Muscle of leg (tissue), 11 donors: ENCODE data around the gene DCUN1D2. TPM values are rescaled to one million over a fixed set of nuclear protein-coding genes. Genes with fewer than 3 reads are reported as not detected.

Source experiments
- DNase-seq: peaks from one replicate; pipeline ENCODE4 v3.0.0; 2013
- H3K27ac ChIP-seq: one replicate; pipeline ENCODE4 v1.5.1; 2013; ENCODE audit warnings: mild to moderate bottlenecking, low read length, control low read depth
- H3K27me3 ChIP-seq: one replicate; pipeline ENCODE4 v1.6.1; 2013; ENCODE audit warnings: low read length; ENCODE audit not compliant: control insufficient read depth, insufficient read depth
- H3K36me3 ChIP-seq: one replicate; pipeline ENCODE4 v1.6.1; 2013; ENCODE audit warnings: low read length; ENCODE audit not compliant: control insufficient read depth, insufficient read depth
- H3K4me1 ChIP-seq: one replicate; pipeline ENCODE4 v1.6.1; 2013; ENCODE audit warnings: low read length; ENCODE audit not compliant: control insufficient read depth, insufficient read depth
- H3K4me3 ChIP-seq: one replicate; pipeline ENCODE4 v1.5.1; 2013; ENCODE audit warnings: low read length, control low read depth
- H3K9me3 ChIP-seq: replicated peaks from 2 replicates; pipeline ENCODE4 v1.6.1; 2013; ENCODE audit warnings: low read depth, low read length; ENCODE audit not compliant: control insufficient read depth
- WGBS: methylation state at CpG from one replicate; pipeline ENCODE4 v1.1.5; 2013; ENCODE audit warnings: missing lambda C conversion rate; ENCODE audit not compliant: insufficient coverage; 5-methylcytosine and 5-hydroxymethylcytosine counted together
- polyA plus RNA-seq, 8 donors: library from polyadenylated mRNA; unstranded; fragments of 120-200 nt; gene quantifications; one replicate each; pipeline versions ENCODE4 v1.2.1 to v1.2.3, GENCODE V29; 2013; ENCODE audit warnings: inconsistent platforms in 1 of 8, low replicate concordance in 1 of 8; ENCODE audit not compliant: insufficient read length in 8 of 8, insufficient read depth in 1 of 8
- total RNA-seq: library from RNA; stranded (reverse); fragments of 120-200 nt; gene quantifications from one replicate; pipeline ENCODE4 v1.2.4, GENCODE V29; 2013

The DCUN1D2 gene
- total and polyA plus RNA-seq, 9 donors: 11.3 to 17.6 (median 14.1) TPM

DNA sequence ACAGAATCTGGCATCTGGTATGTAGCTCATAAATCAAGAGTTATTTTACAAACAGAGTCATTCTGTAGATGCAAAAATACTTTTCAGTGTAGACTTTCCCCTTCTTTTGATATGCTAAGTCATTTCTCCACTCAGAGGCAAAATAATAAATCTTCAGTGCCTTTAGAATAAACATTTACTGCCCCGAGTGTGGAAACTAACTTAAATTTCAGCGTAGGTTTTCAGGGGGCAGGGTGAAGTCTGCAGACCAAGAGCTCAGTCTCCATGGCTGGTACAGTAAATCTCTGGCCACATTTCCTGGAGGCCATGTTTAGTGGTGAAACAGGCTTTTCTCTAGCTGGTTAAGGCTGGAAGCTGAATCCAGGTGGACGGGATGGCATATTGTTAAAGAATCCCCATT lies 24.1 kb downstream of the DCUN1D2 start:
- no peaks in the 10 kb centered on the region for H3K4me1 ChIP-seq
- no peak for DNase-seq
- WGBS: 80% methylated on average over 1 of the region's 3 CpGs
- H3K4me3 ChIP-seq: no peak overlapping the region
- no peak overlapping the region for H3K27ac ChIP-seq
- no peaks in the 10 kb centered on the region for H3K9me3 ChIP-seq
- no peaks in the 10 kb centered on the region for H3K27me3 ChIP-seq
- peaks cover 14% of the 10 kb centered on the region for H3K36me3 ChIP-seq

- Histone ChIP-seq H3K36me3 (peaks cover 22% of the 10 kb centered on the region), H3K9me3 (no peaks in the 10 kb centered on the region), H3K27me3 (no peaks in the 10 kb centered on the region), H3K4me3 (no peak overlapping the region), H3K4me1 (no peaks in the 10 kb centered on the region), H3K27ac (no peak overlapping the region)
- DNase-seq: no peak
- WGBS: no CpG with 5 or more reads among the region's 4 CpGs
These were observed 25.2 kb downstream of the DCUN1D2 start for GRCh38 chr13:113465300-113465699.

GRCh38 chr13:113464476-113464875 lies 26.0 kb downstream of the DCUN1D2 start:
- Histone ChIP-seq H3K27me3 (no peaks in the 10 kb centered on the region), H3K36me3 (peaks cover 25% of the 10 kb centered on the region), H3K27ac (no peak overlapping the region), H3K4me3 (no peak overlapping the region), H3K4me1 (no peaks in the 10 kb centered on the region), H3K9me3 (no peaks in the 10 kb centered on the region)
- no peak for DNase-seq
- 92% methylated on average over 15 of the region's 16 CpGs for WGBS

DNA sequence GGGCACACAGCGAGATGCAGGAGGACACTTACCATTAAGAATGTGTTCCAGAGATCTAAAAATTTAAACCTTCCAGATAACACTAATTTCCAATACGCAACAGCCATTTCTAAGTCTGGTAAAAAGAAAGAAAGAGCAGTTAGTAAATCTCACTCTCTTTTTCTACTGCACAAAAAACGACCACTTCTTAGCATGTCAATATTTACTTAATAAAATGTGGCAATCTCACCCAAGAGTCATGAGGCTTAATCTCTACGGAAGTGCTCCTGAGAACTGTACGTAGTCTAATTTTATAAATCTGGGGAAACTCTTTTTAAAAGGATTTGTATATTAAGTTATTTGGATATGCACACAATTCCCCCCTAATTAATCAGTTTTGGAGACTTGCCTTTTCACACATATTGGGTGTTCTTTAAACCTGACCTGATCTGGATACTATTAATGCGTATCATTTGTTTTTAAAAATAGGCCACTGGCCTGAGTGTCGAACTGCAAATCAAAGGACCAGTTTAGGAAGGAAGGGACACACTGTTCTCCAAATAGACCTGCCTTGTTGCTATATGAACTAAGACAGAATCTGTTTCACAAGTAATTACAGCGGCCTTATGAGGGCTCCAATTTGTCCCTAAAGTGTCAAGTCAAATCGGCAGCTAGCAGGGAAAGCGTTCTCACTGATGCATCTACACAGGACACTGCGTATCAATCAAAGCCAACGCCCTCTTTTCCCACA lies 29.3 kb downstream of the DCUN1D2 start:
- Histone ChIP-seq H3K9me3 (no peaks in the 10 kb centered on the region), H3K27me3 (no peaks in the 10 kb centered on the region), H3K27ac (no peak overlapping the region), H3K4me3 (no peak overlapping the region), H3K4me1 (no peaks in the 10 kb centered on the region), H3K36me3 (peaks cover 42% of the 10 kb centered on the region)
- WGBS: 98% methylated on average over 5 of the region's 12 CpGs
- no peak for DNase-seq

GRCh38 chr13:113460599-113460998 lies 29.9 kb downstream of the DCUN1D2 start:
- no peaks in the 10 kb centered on the region for H3K4me1 ChIP-seq
- no peaks in the 10 kb centered on the region for H3K27me3 ChIP-seq
- no peak overlapping the region for H3K4me3 ChIP-seq
- H3K9me3 ChIP-seq: no peaks in the 10 kb centered on the region
- 94% methylated on average over 13 of the region's 14 CpGs for WGBS
- no peak overlapping the region for H3K27ac ChIP-seq
- no peak for DNase-seq
- peaks cover 45% of the 10 kb centered on the region for H3K36me3 ChIP-seq

GRCh38 chr13:113460064-113460555 lies 30.4 kb downstream of the DCUN1D2 start:
- Histone ChIP-seq H3K27ac (no peak overlapping the region), H3K27me3 (no peaks in the 10 kb centered on the region), H3K4me3 (no peak overlapping the region), H3K4me1 (peaks cover 4% of the 10 kb centered on the region), H3K9me3 (no peaks in the 10 kb centered on the region), H3K36me3 (peaks cover 48% of the 10 kb centered on the region)
- DNase-seq: no peak
- 93% methylated on average over 9 of the region's 14 CpGs for WGBS

DNA sequence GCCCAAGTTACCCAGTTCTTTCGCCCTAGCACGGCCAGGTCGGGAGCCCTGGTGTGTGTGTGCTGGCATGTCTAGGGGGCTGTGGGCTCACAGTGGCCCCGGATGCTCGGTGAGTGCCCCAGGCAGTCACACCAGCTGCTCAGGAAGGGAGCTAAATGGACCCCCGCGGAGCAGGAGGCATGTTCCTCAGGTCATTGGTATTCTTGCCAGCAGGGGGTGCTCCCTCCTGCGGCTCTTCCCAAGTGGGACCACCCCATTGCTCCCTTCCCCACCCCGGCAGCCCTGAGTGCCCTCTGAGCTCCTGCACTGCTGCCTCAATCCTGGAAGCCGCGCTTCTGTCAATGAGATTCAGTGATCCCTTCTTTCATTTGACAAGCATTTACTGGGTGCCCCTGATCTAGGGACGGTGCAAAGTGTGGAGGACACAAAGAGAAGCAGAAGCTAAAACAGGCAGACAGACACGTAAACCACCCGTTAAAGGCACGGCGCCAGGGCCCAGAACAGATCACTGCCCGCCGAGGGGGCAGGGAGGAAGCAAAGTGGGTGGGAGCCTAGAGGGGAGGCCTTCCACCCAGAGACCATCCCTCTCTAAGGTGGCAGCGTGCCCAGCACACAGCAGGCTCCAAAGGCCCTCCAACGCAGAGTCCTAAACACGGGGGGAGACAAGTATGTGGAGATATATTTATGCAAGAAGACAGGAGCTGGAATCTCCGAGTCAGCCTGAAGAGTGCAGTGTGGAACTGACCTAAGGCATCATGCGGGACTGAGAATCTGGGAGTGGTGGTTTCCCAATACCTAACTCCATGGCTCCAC lies 32.1 kb downstream of the DCUN1D2 start:
- Histone ChIP-seq H3K4me3 (no peak overlapping the region), H3K27me3 (no peaks in the 10 kb centered on the region), H3K9me3 (no peaks in the 10 kb centered on the region), H3K36me3 (peaks cover 56% of the 10 kb centered on the region), H3K27ac (no peak overlapping the region), H3K4me1 (peaks cover 15% of the 10 kb centered on the region)
- DNase-seq: no peak
- 75% methylated on average over 16 of the region's 23 CpGs for WGBS

GRCh38 chr13:113457510-113457909 lies 33.0 kb downstream of the DCUN1D2 start:
- Histone ChIP-seq H3K27me3 (no peaks in the 10 kb centered on the region), H3K27ac (no peak overlapping the region), H3K4me1 (peaks cover 17% of the 10 kb centered on the region), H3K9me3 (no peaks in the 10 kb centered on the region), H3K36me3 (peaks cover 56% of the 10 kb centered on the region), H3K4me3 (no peak overlapping the region)
- 94% methylated on average over 11 of the region's 27 CpGs for WGBS
- no peak for DNase-seq

DNA sequence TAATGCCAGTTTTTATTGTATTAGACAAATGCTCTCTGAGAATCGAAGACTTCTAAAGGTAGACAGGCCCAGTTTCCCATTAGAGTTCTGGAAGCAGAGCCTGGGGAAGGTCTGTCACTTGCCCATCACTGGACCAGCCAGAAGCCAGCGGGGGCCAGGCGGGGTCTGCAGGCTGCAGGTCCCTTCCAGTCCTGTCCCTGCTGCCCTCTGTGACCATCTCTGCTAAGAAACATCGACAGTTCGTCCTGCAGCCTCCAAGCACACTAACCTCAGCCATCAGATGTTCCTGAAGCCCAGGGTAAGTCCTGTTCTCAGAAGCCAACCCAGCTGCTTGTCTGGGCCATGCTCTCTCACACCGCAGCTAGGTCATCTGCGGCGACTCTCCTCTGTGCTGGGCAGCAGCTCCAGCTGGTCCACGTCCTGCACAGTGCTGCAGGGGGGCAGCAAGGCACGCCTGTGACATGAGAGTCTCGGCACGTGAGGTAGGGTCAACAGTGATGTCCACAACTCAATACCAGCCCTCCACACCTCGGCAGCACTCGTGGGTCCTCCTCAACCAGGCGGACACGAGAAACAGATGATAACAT lies 34.3 kb downstream of the DCUN1D2 start:
- H3K4me1 ChIP-seq: peaks cover 17% of the 10 kb centered on the region
- H3K36me3 ChIP-seq: peaks cover 51% of the 10 kb centered on the region
- DNase-seq: no peak

GRCh38 chr13:113455384-113455783 lies 35.1 kb downstream of the DCUN1D2 start:
- Histone ChIP-seq H3K36me3 (peaks cover 45% of the 10 kb centered on the region), H3K27me3 (no peaks in the 10 kb centered on the region), H3K27ac (no peak overlapping the region), H3K9me3 (no peaks in the 10 kb centered on the region), H3K4me3 (no peak overlapping the region), H3K4me1 (peaks cover 17% of the 10 kb centered on the region)
- WGBS: 91% methylated on average over 15 of the region's 18 CpGs
- no peak for DNase-seq

More for the DNA sequence above, 34.3 kb downstream of the DCUN1D2 start:
- H3K27ac ChIP-seq: no peak overlapping the region
- 98% methylated on average over 12 of the region's 16 CpGs for WGBS
- H3K9me3 ChIP-seq: no peaks in the 10 kb centered on the region
- no peak overlapping the region for H3K4me3 ChIP-seq
- H3K27me3 ChIP-seq: no peaks in the 10 kb centered on the region
